H9 (cell line): ENCODE measurements around the gene OOSP4B. TPM values are rescaled to one million over a fixed set of nuclear protein-coding genes. Genes with fewer than 3 reads are reported as not detected.

Experiments used
- DNase-seq: peaks from one replicate; pipeline ENCODE4 v3.0.0-alpha.2; 2017
- H2AFZ ChIP-seq: one replicate; pipeline ENCODE4 v1.6.1; 2013; ENCODE audit warnings: mild to moderate bottlenecking, low read length, control low read depth, moderate library complexity
- H2AK5ac ChIP-seq: 2 replicates; pipeline ENCODE4 v1.6.1; 2013; ENCODE audit warnings: low read length, control low read depth, mixed read lengths; ENCODE audit not compliant: insufficient read length
- H2BK120ac ChIP-seq: one replicate; pipeline ENCODE4 v1.6.1; 2013; ENCODE audit warnings: low read depth, mild to moderate bottlenecking, low read length, control low read depth, inconsistent platforms; ENCODE audit not compliant: poor library complexity, severe bottlenecking
- H2BK12ac ChIP-seq: 2 replicates; pipeline ENCODE4 v1.6.1; 2013; ENCODE audit warnings: low read length, control low read depth, mixed read lengths, low read depth; ENCODE audit not compliant: insufficient read length
- H2BK15ac ChIP-seq: 2 replicates; pipeline ENCODE4 v1.6.1; 2013; ENCODE audit warnings: low read depth, low read length, control low read depth
- H2BK20ac ChIP-seq: one replicate; pipeline ENCODE4 v1.6.1; 2013; ENCODE audit warnings: low read depth, mild to moderate bottlenecking, low read length, control low read depth, inconsistent platforms; ENCODE audit not compliant: poor library complexity, severe bottlenecking
- H2BK5ac ChIP-seq: 2 replicates; pipeline ENCODE4 v1.6.1; 2013; ENCODE audit warnings: low read length, control low read depth, mixed read lengths; ENCODE audit not compliant: insufficient read length
- H3K14ac ChIP-seq: 2 replicates; pipeline ENCODE4 v1.6.1; 2013; ENCODE audit warnings: low read length, control low read depth; ENCODE audit not compliant: insufficient read depth
- H3K18ac ChIP-seq: 2 replicates; pipeline ENCODE4 v1.6.1; 2013; ENCODE audit warnings: low read depth, mild to moderate bottlenecking, mixed read lengths, low read length, control low read depth; ENCODE audit not compliant: insufficient read length
- H3K23ac ChIP-seq: 2 replicates; pipeline ENCODE4 v1.6.1; 2013; ENCODE audit warnings: low read length, control low read depth, mixed read lengths, low read depth; ENCODE audit not compliant: insufficient read length
- H3K23me2 ChIP-seq: 2 replicates; pipeline ENCODE4 v1.6.1; 2013; ENCODE audit warnings: low read depth, mild to moderate bottlenecking, mixed read lengths, low read length, control low read depth; ENCODE audit not compliant: insufficient read length, poor library complexity, severe bottlenecking
- H3K27ac ChIP-seq: 2 replicates; pipeline ENCODE4 v1.5.1; 2013; ENCODE audit warnings: low read length, control low read depth, mixed read lengths, low read depth; ENCODE audit not compliant: insufficient read length
- H3K27me3 ChIP-seq: 2 replicates; pipeline ENCODE4 v1.6.1; 2013; ENCODE audit warnings: low read length, control low read depth, inconsistent platforms; ENCODE audit not compliant: insufficient read depth
- H3K4ac ChIP-seq: 2 replicates; pipeline ENCODE4 v1.6.1; 2013; ENCODE audit warnings: low read depth, mild to moderate bottlenecking, control low read depth, inconsistent platforms, low read length, moderate library complexity
- H3K4me1 ChIP-seq: 2 replicates; pipeline ENCODE4 v1.6.1; 2013; ENCODE audit warnings: low read length, control low read depth, inconsistent platforms; ENCODE audit not compliant: insufficient read depth
- H3K4me2 ChIP-seq: 2 replicates; pipeline ENCODE4 v1.6.1; 2013; ENCODE audit warnings: low read length, control low read depth, mixed read lengths; ENCODE audit not compliant: insufficient read length, insufficient read depth
- H3K56ac ChIP-seq: 2 replicates; pipeline ENCODE4 v1.6.1; 2013; ENCODE audit warnings: low read depth, mild to moderate bottlenecking, mixed read lengths, low read length, control low read depth; ENCODE audit not compliant: insufficient read length
- H3K79me1 ChIP-seq: 2 replicates; pipeline ENCODE4 v1.6.1; 2013; ENCODE audit warnings: low read depth, mild to moderate bottlenecking, moderate library complexity, low read length, control low read depth, inconsistent platforms; ENCODE audit not compliant: insufficient read depth, poor library complexity, severe bottlenecking
- H3K79me2 ChIP-seq: 2 replicates; pipeline ENCODE4 v1.6.1; 2013; ENCODE audit warnings: low read length, control low read depth, inconsistent platforms; ENCODE audit not compliant: insufficient read depth
- H3K9ac ChIP-seq: 2 replicates; pipeline ENCODE4 v1.6.1; 2013; ENCODE audit warnings: low read length, control low read depth, mixed read lengths; ENCODE audit not compliant: insufficient read length; ENCODE audit errors: extremely low read depth
- H3K9me3 ChIP-seq: one replicate; pipeline ENCODE4 v1.6.1; 2013; ENCODE audit warnings: low read depth, low read length, inconsistent platforms; ENCODE audit not compliant: control insufficient read depth
- H3T11ph ChIP-seq: one replicate; pipeline ENCODE4 v1.6.1; 2013; ENCODE audit warnings: mild to moderate bottlenecking, low read length, control low read depth, inconsistent platforms
- H4K20me1 ChIP-seq: one replicate; pipeline ENCODE4 v1.6.1; 2013; ENCODE audit not compliant: control insufficient read depth, insufficient read length, insufficient read depth
- H4K5ac ChIP-seq: 2 replicates; pipeline ENCODE4 v1.6.1; 2013; ENCODE audit warnings: low read depth, mild to moderate bottlenecking, mixed read lengths, low read length, control low read depth; ENCODE audit not compliant: insufficient read length
- H4K8ac ChIP-seq: replicated peaks from 2 replicates; pipeline ENCODE4 v1.6.1; 2013; ENCODE audit warnings: low read length, control low read depth, mixed read lengths, low read depth; ENCODE audit not compliant: insufficient read length
- H4K91ac ChIP-seq: 2 replicates; pipeline ENCODE4 v1.6.1; 2013; ENCODE audit warnings: low read depth, mild to moderate bottlenecking, moderate library complexity, mixed read lengths, low read length, control low read depth; ENCODE audit not compliant: insufficient read length
- H3K27ac Mint-ChIP-seq, 3 experiments: 2 replicates in 2 of 3; 3 replicates in 1 of 3; pipeline ENCODE4 v1.8.0; 2020 to 2021; ENCODE audit warnings: mixed read lengths in 3 of 3, mild to moderate bottlenecking in 1 of 3, moderate library complexity in 1 of 3
- H3K27me3 Mint-ChIP-seq: 2 replicates; pipeline ENCODE4 v1.8.0; 2021; ENCODE audit warnings: low read depth, mild to moderate bottlenecking, moderate library complexity, mixed read lengths
- H3K36me3 Mint-ChIP-seq, 3 experiments: 2 replicates in 2 of 3; 3 replicates in 1 of 3; pipeline ENCODE4 v1.8.0; 2020 to 2021; ENCODE audit warnings: low read depth in 3 of 3, mixed read lengths in 3 of 3; ENCODE audit not compliant: insufficient read depth in 1 of 3
- H3K4me1 Mint-ChIP-seq, 2 experiments: 2 replicates each; pipeline ENCODE4 v1.8.0; 2020; ENCODE audit warnings: mixed read lengths in 2 of 2
- H3K4me3 Mint-ChIP-seq, 2 experiments: 2 replicates in 1 of 2; 3 replicates in 1 of 2; pipeline ENCODE4 v1.8.0; 2020 to 2021; ENCODE audit warnings: mild to moderate bottlenecking in 2 of 2, mixed read lengths in 2 of 2, moderate library complexity in 1 of 2
- H3K9me3 Mint-ChIP-seq, 2 experiments: 2 replicates in 1 of 2; 3 replicates in 1 of 2; pipeline ENCODE4 v1.8.0; 2020; ENCODE audit warnings: mild to moderate bottlenecking in 2 of 2, mixed read lengths in 2 of 2, moderate library complexity in 1 of 2
- WGBS: extraction: QIAGEN DNeasy Blood & Tissue Kit; methylation state at CpG from one replicate; pipeline ENCODE4 v1.1.7; 2013; ENCODE audit warnings: missing lambda C conversion rate, low lambda C conversion rate, mixed read lengths; ENCODE audit not compliant: insufficient read length; ENCODE audit errors: extremely low coverage; 5-methylcytosine and 5-hydroxymethylcytosine counted together
- total RNA-seq: library from RNA; stranded (reverse); gene quantifications from 2 replicates; pipeline ENCODE4 v1.2.1, GENCODE V29; 2021
- TF ChIP-seq, protein P1 (sequence below): fragments of 200-600 bp; sonication (generic); conservative IDR thresholded peaks from 3 replicates; pipeline ENCODE4 v1.8.0; 2021; ENCODE audit warnings: antibody characterized with exemption, mild to moderate bottlenecking

The OOSP4B gene
- total RNA-seq, 1 experiment from 2014 or later, result not detected

DNA sequence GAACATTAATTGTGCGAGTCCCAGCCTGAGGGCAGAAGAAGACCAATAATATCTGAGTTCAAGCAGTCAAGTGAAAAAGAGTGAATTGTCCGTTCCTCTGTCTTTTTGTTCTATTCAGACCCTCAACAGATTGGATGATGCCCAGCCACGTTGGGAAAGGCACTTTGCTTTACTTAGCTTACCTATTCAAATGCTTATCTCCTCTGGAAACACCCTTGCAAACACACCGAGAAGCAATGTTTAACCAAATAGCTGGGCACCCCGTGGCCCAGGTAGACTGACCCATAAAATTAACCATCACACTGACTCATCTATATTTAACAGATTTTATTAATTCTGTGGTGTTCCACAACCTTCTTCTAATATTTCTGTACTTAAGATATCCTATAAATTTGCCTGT, 43.9 kb upstream of the OOSP4B start:
- Histone ChIP-seq H2BK12ac (no peak overlapping the region), H3K27me3 (no peaks in the 10 kb centered on the region), H4K20me1 (no peaks in the 10 kb centered on the region), H2BK15ac (no peak overlapping the region), H3K4ac (no peak overlapping the region), H2AFZ (no peak overlapping the region), H4K5ac (no peak overlapping the region), H4K91ac (no peak overlapping the region), H3K9me3 (no peaks in the 10 kb centered on the region), H3K18ac (no peak overlapping the region), H3K4me2 (no peak overlapping the region), H3K23ac (no peak overlapping the region), H3K79me1 (no peaks in the 10 kb centered on the region), H3K23me2 (no peaks in the 10 kb centered on the region), H4K8ac (no peak overlapping the region), H3K9ac (no peak overlapping the region), H3K56ac (no peak overlapping the region), H3T11ph (no peak overlapping the region), H2BK20ac (no peak overlapping the region), H2AK5ac (no peak overlapping the region), H3K4me1 (no peaks in the 10 kb centered on the region), H3K14ac (no peak overlapping the region), H2BK120ac (no peak overlapping the region), H2BK5ac (no peak overlapping the region), H3K79me2 (no peaks in the 10 kb centered on the region), H3K27ac (no peak overlapping the region)
- H3K4me1 Mint-ChIP-seq, result peaks cover 8 to 11% of the 10 kb centered on the region in 2 experiments
- no peaks in the 10 kb centered on the region for H3K36me3 Mint-ChIP-seq
- no peak overlapping the region for H3K4me3 Mint-ChIP-seq
- no peaks in the 10 kb centered on the region for H3K9me3 Mint-ChIP-seq
- H3K27ac Mint-ChIP-seq, result peak overlapping the region in 2 of 3 experiments; percentile 41 to 56; a peak in 3 of 7 replicates
- WGBS, result no CpG with 5 or more reads among the region's 5 CpGs
- H3K27me3 Mint-ChIP-seq, result no peaks in the 10 kb centered on the region
- TF ChIP-seq, protein P1, sequence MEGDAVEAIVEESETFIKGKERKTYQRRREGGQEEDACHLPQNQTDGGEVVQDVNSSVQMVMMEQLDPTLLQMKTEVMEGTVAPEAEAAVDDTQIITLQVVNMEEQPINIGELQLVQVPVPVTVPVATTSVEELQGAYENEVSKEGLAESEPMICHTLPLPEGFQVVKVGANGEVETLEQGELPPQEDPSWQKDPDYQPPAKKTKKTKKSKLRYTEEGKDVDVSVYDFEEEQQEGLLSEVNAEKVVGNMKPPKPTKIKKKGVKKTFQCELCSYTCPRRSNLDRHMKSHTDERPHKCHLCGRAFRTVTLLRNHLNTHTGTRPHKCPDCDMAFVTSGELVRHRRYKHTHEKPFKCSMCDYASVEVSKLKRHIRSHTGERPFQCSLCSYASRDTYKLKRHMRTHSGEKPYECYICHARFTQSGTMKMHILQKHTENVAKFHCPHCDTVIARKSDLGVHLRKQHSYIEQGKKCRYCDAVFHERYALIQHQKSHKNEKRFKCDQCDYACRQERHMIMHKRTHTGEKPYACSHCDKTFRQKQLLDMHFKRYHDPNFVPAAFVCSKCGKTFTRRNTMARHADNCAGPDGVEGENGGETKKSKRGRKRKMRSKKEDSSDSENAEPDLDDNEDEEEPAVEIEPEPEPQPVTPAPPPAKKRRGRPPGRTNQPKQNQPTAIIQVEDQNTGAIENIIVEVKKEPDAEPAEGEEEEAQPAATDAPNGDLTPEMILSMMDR, result no peak
- no peak for DNase-seq
